ENCODE results near the gene TMUB2. TPM values are rescaled to one million over a fixed set of nuclear protein-coding genes. Genes with fewer than 3 reads are reported as not detected.
A peak's percentile ranks its signal among the peaks of the same experiment; 100 is the strongest.

TMUB2 gene
- total RNA-seq, 4 donors from 2014 or later = 7.4 to 41.8 (median 32.6) TPM

DNA sequence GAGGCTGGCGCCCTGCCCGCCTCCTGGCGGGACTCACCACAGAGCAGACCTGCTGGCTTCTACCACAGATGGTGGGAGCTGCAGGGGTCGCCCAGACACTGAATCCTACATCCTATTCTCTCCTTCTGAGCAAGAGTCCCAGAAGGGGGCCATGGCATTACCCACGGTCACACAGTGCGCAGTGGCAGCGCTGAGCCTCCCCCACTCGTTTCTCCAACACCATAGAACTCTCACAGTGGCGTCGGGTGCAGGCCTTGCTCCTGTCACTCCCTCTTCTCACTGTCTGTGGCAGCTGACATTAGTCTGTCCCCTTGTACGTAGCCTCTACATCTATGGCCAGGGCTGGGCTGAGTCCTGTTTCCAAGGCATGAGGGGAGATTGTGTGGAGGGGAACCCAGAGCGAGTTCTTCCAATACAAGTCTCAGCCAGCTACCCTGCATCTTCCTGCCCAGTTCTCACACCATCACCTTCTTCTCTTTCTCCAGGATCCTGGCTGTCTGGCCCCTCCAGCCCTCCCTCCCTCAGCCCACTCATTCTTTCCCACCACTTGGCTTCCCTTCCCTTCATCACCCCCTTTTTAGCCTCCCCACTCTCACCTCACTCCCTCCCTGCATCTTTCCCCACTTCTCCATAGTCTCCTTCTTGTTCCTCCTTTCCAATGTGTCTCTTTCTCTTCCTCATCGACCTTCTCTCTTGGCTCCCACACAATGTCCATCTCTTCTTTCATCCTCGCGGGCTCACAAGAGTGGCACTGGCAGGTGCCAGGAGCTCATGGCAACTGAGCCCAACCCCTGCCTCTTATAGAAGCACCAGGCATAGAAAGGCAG is 26.8 kb downstream of the TMUB2 start:
- intact Hi-C loops (cut with DNase I; ENCODE audit: low total_unique reads) = loop anchor here (5.0 kb wide), 1 partner anchor 119 kb away; no protein-coding TSS in a partner anchor
- H3K36me3 ChIP-seq = no peaks in the 10 kb centered on the region

DNA sequence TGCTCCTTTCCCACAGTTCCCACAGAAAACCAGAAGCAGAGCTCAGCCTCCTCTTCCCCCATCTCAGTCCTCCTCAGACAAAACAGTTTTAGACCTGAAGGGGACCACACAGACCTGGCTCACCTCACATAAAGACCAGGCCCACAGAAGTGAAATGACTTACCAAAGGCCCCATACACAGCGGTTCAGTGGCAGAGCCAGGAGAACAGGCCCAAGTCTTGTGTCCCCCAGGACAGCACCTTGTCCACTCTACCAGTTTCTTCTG is 27.4 kb downstream of the TMUB2 start:
- Histone ChIP-seq H3K9me3 (no peaks in the 10 kb centered on the region), H3K36me3 (no peaks in the 10 kb centered on the region), H3K4me3 (no peak overlapping the region), H3K4me1 (peaks cover 16 to 27% of the 10 kb centered on the region in 2 donors), H3K27me3 (no peaks in the 10 kb centered on the region), H3K27ac (no peak overlapping the region)
- no peak for DNase-seq
- no peak for TF ChIP-seq POLR2A (IDR thresholded peaks at IDR 0.05)
- TF ChIP-seq, protein P1, sequence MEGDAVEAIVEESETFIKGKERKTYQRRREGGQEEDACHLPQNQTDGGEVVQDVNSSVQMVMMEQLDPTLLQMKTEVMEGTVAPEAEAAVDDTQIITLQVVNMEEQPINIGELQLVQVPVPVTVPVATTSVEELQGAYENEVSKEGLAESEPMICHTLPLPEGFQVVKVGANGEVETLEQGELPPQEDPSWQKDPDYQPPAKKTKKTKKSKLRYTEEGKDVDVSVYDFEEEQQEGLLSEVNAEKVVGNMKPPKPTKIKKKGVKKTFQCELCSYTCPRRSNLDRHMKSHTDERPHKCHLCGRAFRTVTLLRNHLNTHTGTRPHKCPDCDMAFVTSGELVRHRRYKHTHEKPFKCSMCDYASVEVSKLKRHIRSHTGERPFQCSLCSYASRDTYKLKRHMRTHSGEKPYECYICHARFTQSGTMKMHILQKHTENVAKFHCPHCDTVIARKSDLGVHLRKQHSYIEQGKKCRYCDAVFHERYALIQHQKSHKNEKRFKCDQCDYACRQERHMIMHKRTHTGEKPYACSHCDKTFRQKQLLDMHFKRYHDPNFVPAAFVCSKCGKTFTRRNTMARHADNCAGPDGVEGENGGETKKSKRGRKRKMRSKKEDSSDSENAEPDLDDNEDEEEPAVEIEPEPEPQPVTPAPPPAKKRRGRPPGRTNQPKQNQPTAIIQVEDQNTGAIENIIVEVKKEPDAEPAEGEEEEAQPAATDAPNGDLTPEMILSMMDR (IDR thresholded peaks at IDR 0.05) = no peak
- intact Hi-C loops (cut with DNase I; ENCODE audit: low total_unique reads) = loop anchor here (5.0 kb wide), 1 partner anchor 118 kb away; no protein-coding TSS in a partner anchor

More for the DNA sequence above, 26.8 kb downstream of the TMUB2 start:
- Histone ChIP-seq H3K4me3 (no peak overlapping the region), H3K27me3 (no peaks in the 10 kb centered on the region), H3K27ac (peak overlapping the region in 1 of 2 donors; percentile 15), H3K9me3 (no peaks in the 10 kb centered on the region), H3K4me1 (peaks cover 16 to 27% of the 10 kb centered on the region in 2 donors)
- TF ChIP-seq, protein P1 (IDR thresholded peaks at IDR 0.05) = no peak
- TF ChIP-seq POLR2A (IDR thresholded peaks at IDR 0.05) = no peak
- no peak for DNase-seq

DNA sequence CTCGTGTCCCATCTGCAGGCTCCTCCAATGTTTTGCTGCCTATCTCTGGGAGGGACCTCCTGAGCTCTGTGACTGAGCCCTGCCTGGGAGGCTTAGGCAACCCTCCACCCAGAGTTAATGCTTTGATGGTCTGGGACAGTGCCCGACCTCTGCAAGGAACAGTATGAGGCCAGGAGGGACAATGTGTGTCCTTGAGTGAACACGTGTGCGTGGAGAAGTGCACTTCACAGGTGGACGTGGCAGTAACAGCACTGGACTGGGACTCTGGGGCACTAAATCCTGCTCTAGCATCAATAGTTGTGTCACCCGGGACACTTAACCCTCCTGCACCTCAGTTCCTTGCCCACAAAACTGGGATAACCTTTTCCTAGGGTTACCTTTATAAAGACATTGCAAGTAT is 28.1 kb downstream of the TMUB2 start:
- no peak overlapping the region for H3K4me3 ChIP-seq
- no peak overlapping the region for H3K27ac ChIP-seq
- no peak for DNase-seq
- no peak for TF ChIP-seq POLR2A (IDR thresholded peaks at IDR 0.05)
- TF ChIP-seq, protein P1 (IDR thresholded peaks at IDR 0.05) = no peak
- H3K36me3 ChIP-seq = no peaks in the 10 kb centered on the region
- no peaks in the 10 kb centered on the region for H3K9me3 ChIP-seq
- no peaks in the 10 kb centered on the region for H3K27me3 ChIP-seq
- peaks cover 16 to 27% of the 10 kb centered on the region in 2 donors for H3K4me1 ChIP-seq
- intact Hi-C loops (cut with DNase I; ENCODE audit: low total_unique reads) = loop anchor here (5.0 kb wide), 1 partner anchor 117 kb away; no protein-coding TSS in a partner anchor

GRCh38 chr17:44216173-44216572 is 29.4 kb downstream of the TMUB2 start:
- no peak overlapping the region for H3K27ac ChIP-seq
- intact Hi-C loops (cut with DNase I; ENCODE audit: low total_unique reads) = no loop called here
- H3K36me3 ChIP-seq = no peaks in the 10 kb centered on the region
- DNase-seq = no peak
- no peaks in the 10 kb centered on the region for H3K27me3 ChIP-seq
- H3K9me3 ChIP-seq = no peaks in the 10 kb centered on the region
- H3K4me3 ChIP-seq = no peak overlapping the region
- TF ChIP-seq, protein P1 (IDR thresholded peaks at IDR 0.05) = no peak
- no peak for TF ChIP-seq POLR2A (IDR thresholded peaks at IDR 0.05)
- peaks cover 14 to 16% of the 10 kb centered on the region in 2 donors for H3K4me1 ChIP-seq

GRCh38 chr17:44216694-44217093 is 29.9 kb downstream of the TMUB2 start:
- intact Hi-C loops (cut with DNase I; ENCODE audit: low total_unique reads) = no loop called here
- Histone ChIP-seq H3K4me1 (peaks cover 12 to 16% of the 10 kb centered on the region in 2 donors), H3K4me3 (no peak overlapping the region), H3K9me3 (no peaks in the 10 kb centered on the region), H3K36me3 (no peaks in the 10 kb centered on the region), H3K27ac (peak overlapping the region in 1 of 2 donors; percentile 100), H3K27me3 (no peaks in the 10 kb centered on the region)
- TF ChIP-seq POLR2A (IDR thresholded peaks at IDR 0.05) = no peak
- TF ChIP-seq, protein P1 (IDR thresholded peaks at IDR 0.05) = no peak
- no peak for DNase-seq
